Panc1 (cell line): ENCODE results near the gene L2HGDH. TPM values are rescaled to one million over a fixed set of nuclear protein-coding genes. Genes with fewer than 3 reads are reported as not detected.

Experiments used
- ATAC-seq: fragments of 200-7000 bp; cut with Tn5 transposase; 2 replicates; pipeline ENCODE4 v1.9.1; 2020; ENCODE audit warnings: mild to moderate bottlenecking, moderate library complexity
- BruUV-seq: library from RNA; stranded (reverse); fragments of 400-500 nt; replicated peaks from 2 replicates; lab custom pipeline; 2021; lab: Mats Ljungman, UMichigan
- CTCF ChIA-PET: fragments of 300-600 bp; sonication (Branson Sonifier 250); formaldehyde crosslinking; loops from one replicate; lab custom pipeline; 2022; ENCODE audit warnings: antibody characterized with exemption; lab: Charles Lee
- POLR2A ChIA-PET: fragments of 300-600 bp; sonication (Branson Sonifier 250); formaldehyde crosslinking; loops from one replicate; lab custom pipeline; 2022; ENCODE audit warnings: antibody characterized with exemption; lab: Charles Lee
- DNase-seq: peaks from one replicate; pipeline ENCODE4 v3.0.0-alpha.2; 2010; ENCODE audit warnings: low read depth, low spot score
- H3K27ac ChIP-seq: 2 replicates; pipeline ENCODE4 v1.5.1; 2011; ENCODE audit warnings: mild to moderate bottlenecking, low read length, inconsistent platforms
- H3K27me3 ChIP-seq: fragments of 200-500 bp; sonication (Bioruptor generic); 2 replicates; pipeline ENCODE4 v1.6.0; 2014; ENCODE audit warnings: low read length, inconsistent platforms; ENCODE audit not compliant: control insufficient read depth, insufficient read depth
- H3K36me3 ChIP-seq: fragments of 200-500 bp; sonication (Bioruptor generic); 2 replicates; pipeline ENCODE4 v1.5.1; 2014; ENCODE audit warnings: inconsistent platforms, mild to moderate bottlenecking, low read length, moderate library complexity; ENCODE audit not compliant: control insufficient read depth, insufficient read depth
- H3K4me1 ChIP-seq: 2 replicates; pipeline ENCODE4 v1.5.1; 2011; ENCODE audit warnings: inconsistent platforms, mild to moderate bottlenecking, low read length, moderate library complexity; ENCODE audit not compliant: control insufficient read depth, insufficient read depth
- H3K4me3 ChIP-seq, 2 experiments: 2 replicates each; pipeline ENCODE4 v1.5.1; 2011 to 2012; ENCODE audit warnings: low read depth in 2 of 2, low read length in 2 of 2, mild to moderate bottlenecking in 2 of 2, inconsistent platforms in 1 of 2, moderate library complexity in 1 of 2
- H3K9me3 ChIP-seq: fragments of 200-500 bp; sonication (Bioruptor generic); 2 replicates; pipeline ENCODE4 v1.5.1; 2014; ENCODE audit warnings: low read depth, mild to moderate bottlenecking, inconsistent platforms, low read length, moderate library complexity; ENCODE audit not compliant: control insufficient read depth, insufficient read depth
- CTCF ChIP-seq: fragments of 450-650 bp; IDR thresholded peaks from 2 replicates; pipeline ENCODE4 v1.5.1; 2017; ENCODE audit warnings: mild to moderate bottlenecking
- POLR2AphosphoS5 ChIP-seq: IDR thresholded peaks from 2 replicates; pipeline ENCODE4 v1.6.1; 2012; ENCODE audit warnings: mild to moderate bottlenecking, low read depth, low read length, moderate library complexity
- REST ChIP-seq, 2 experiments: IDR thresholded peaks; 2 replicates each; pipeline ENCODE4 v1.6.1; 2011 to 2012; ENCODE audit warnings: low read depth in 2 of 2, control low read depth in 1 of 2, low read length in 1 of 2, mild to moderate bottlenecking in 1 of 2, moderate library complexity in 1 of 2; ENCODE audit not compliant: insufficient read depth in 1 of 2
- SIN3A ChIP-seq: IDR thresholded peaks from 2 replicates; pipeline ENCODE4 v1.6.1; 2012; ENCODE audit warnings: low read depth, mild to moderate bottlenecking, low read length, moderate library complexity, borderline replicate concordance; ENCODE audit not compliant: insufficient read depth
- TCF7L2 ChIP-seq: IDR thresholded peaks from 2 replicates; pipeline ENCODE4 v1.6.1; 2011; ENCODE audit warnings: mild to moderate bottlenecking, low read depth, low read length, inconsistent platforms
- in situ Hi-C: cut with HindIII; loops from 2 replicates; pipeline ENCODE4 v1.10.0; 2016; ENCODE audit warnings: low sequenced_read_pairs, low pct_unique_long_range_greater_than_20kb
- intact Hi-C: fragments of 100-400 bp; cut with micrococcal nuclease; formaldehyde crosslinking; loops from one replicate; pipeline ENCODE4 v1.10.0; 2022; ENCODE audit not compliant: unreplicated experiment
- total RNA-seq: library from RNA; stranded (reverse); gene quantifications from one replicate; pipeline ENCODE4 v1.2.1, GENCODE V29; 2021; ENCODE audit not compliant: unreplicated experiment

The L2HGDH gene
- total RNA-seq, 1 experiment from 2014 or later: 15.0 TPM

- no TSS peak for BruUV-seq
- intact Hi-C loops: no loop called here
Observed at GRCh38 chr14:50270932-50271331, 41.1 kb downstream of the L2HGDH start.

GRCh38 chr14:50265029-50265428 lies 47.0 kb downstream of the L2HGDH start:
- no peaks in the 10 kb centered on the region for H3K9me3 ChIP-seq
- DNase-seq: no peak
- in situ Hi-C loops (no loop called here), intact Hi-C loops (no loop called here)
- ChIA-PET CTCF (interaction anchor here (0.5 kb wide), 1 partner anchor 84 kb away, joined by 9 read pairs; no protein-coding TSS in a partner anchor), POLR2A (no interaction called here)
- H3K27me3 ChIP-seq: no peaks in the 10 kb centered on the region
- no peak for TF ChIP-seq REST (IDR thresholded peaks at IDR 0.05; ENCODE audit: insufficient read depth in 1 of 2, low read depth in 2 of 2, low read length in 1 of 2)
- no peak for TF ChIP-seq TCF7L2
- TF ChIP-seq SIN3A: no peak
- no peak for TF ChIP-seq CTCF
- TF ChIP-seq POLR2AphosphoS5: no peak
- no peaks in the 10 kb centered on the region for H3K4me1 ChIP-seq
- no peak overlapping the region for H3K27ac ChIP-seq
- no peaks in the 10 kb centered on the region for H3K36me3 ChIP-seq
- no peak overlapping the region for H3K4me3 ChIP-seq
- ATAC-seq: no peak
- no TSS peak for BruUV-seq

More at GRCh38 chr14:50270932-50271331, 41.1 kb downstream of the L2HGDH start:
- Histone ChIP-seq H3K4me3 (no peak overlapping the region), H3K36me3 (no peaks in the 10 kb centered on the region), H3K4me1 (no peaks in the 10 kb centered on the region), H3K27ac (no peak overlapping the region), H3K27me3 (no peaks in the 10 kb centered on the region), H3K9me3 (no peaks in the 10 kb centered on the region)
- DNase-seq (no peak), ATAC-seq (no peak)
- in situ Hi-C loops: no loop called here
- TF ChIP-seq TCF7L2 (no peak), CTCF (no peak), SIN3A (no peak), POLR2AphosphoS5 (no peak), REST (IDR thresholded peaks at IDR 0.05; ENCODE audit: insufficient read depth in 1 of 2, low read depth in 2 of 2, low read length in 1 of 2) (no peak)
- POLR2A ChIA-PET: interaction anchor here (0.6 kb wide), 1 partner anchor 536 kb away, joined by 3 read pairs; no protein-coding TSS in a partner anchor
- CTCF ChIA-PET: no interaction called here
